ENCODE data around the gene NTNG1. TPM values are rescaled to one million over a fixed set of nuclear protein-coding genes. Genes with fewer than 3 reads are reported as not detected.

Gene NTNG1
- total RNA-seq, 1 experiment from 2014 or later = 1.5 TPM

- Histone ChIP-seq H3K27me3 (ENCODE audit: insufficient read depth, low read length) (no peaks in the 10 kb centered on the region), H3T11ph (ENCODE audit: low read length) (no peak overlapping the region), H2BK5ac (ENCODE audit: insufficient read length, low read length) (no peak overlapping the region)
Observed at GRCh38 chr1:107451715-107452114, 310.9 kb downstream of the NTNG1 start.

More at GRCh38 chr1:107451715-107452114, 310.9 kb downstream of the NTNG1 start:
- H3K79me1 ChIP-seq (ENCODE audit: insufficient read depth, low read depth, low read length, poor library complexity, severe bottlenecking) = no peaks in the 10 kb centered on the region
- Mint-ChIP-seq H3K4me1 (peaks cover 20 to 24% of the 10 kb centered on the region in 2 experiments), H3K36me3 (ENCODE audit: insufficient read depth in 1 of 3, low read depth in 3 of 3) (peaks cover 0 to 9% (median 0%) of the 10 kb centered on the region in 3 experiments; a peak in 1 of 7 replicates), H3K27ac (no peak overlapping the region), H3K4me3 (no peak overlapping the region), H3K27me3 (ENCODE audit: low read depth) (no peaks in the 10 kb centered on the region), H3K9me3 (peaks cover 0 to 3% of the 10 kb centered on the region in 2 experiments; a peak in 1 of 5 replicates)
- H3K23me2 ChIP-seq (ENCODE audit: insufficient read length, low read depth, low read length, poor library complexity, severe bottlenecking) = no peaks in the 10 kb centered on the region
- H3K79me2 ChIP-seq (ENCODE audit: insufficient read depth, low read length) = no peaks in the 10 kb centered on the region
- no peak overlapping the region for H3K18ac ChIP-seq (ENCODE audit: insufficient read length, low read depth, low read length)
- H2BK20ac ChIP-seq (ENCODE audit: low read depth, low read length, poor library complexity, severe bottlenecking) = no peak overlapping the region
- peaks cover 2% of the 10 kb centered on the region; the same call in 1 of the 2 replicates for H3K4me1 ChIP-seq (ENCODE audit: insufficient read depth, low read length)
- H4K91ac ChIP-seq (ENCODE audit: insufficient read length, low read depth, low read length) = no peak overlapping the region
- H4K8ac ChIP-seq (replicated peaks; ENCODE audit: insufficient read length, low read depth, low read length) = no peak overlapping the region
- no peak overlapping the region for H4K5ac ChIP-seq (ENCODE audit: insufficient read length, low read depth, low read length)
- no peak overlapping the region for H3K27ac ChIP-seq (ENCODE audit: insufficient read length, low read depth, low read length)
- no peak overlapping the region for H3K14ac ChIP-seq (ENCODE audit: insufficient read depth, low read length)
- no peak for TF ChIP-seq CTCF (conservative IDR thresholded peaks at IDR 0.05)
- no peak overlapping the region for H3K56ac ChIP-seq (ENCODE audit: insufficient read length, low read depth, low read length)
- no peak overlapping the region for H2BK15ac ChIP-seq (ENCODE audit: low read depth, low read length)
- H2BK120ac ChIP-seq (ENCODE audit: low read depth, low read length, poor library complexity, severe bottlenecking) = no peak overlapping the region
- H3K4ac ChIP-seq (ENCODE audit: low read depth, low read length) = no peak overlapping the region
- no peak for DNase-seq
- no peak overlapping the region for H2BK12ac ChIP-seq (ENCODE audit: insufficient read length, low read depth, low read length)
- no peak overlapping the region for H3K9ac ChIP-seq (ENCODE audit: extremely low read depth, insufficient read length, low read length)
- no CpG with 5 or more reads among the region's 2 CpGs for WGBS (ENCODE audit: extremely low coverage, insufficient read length, low lambda C conversion rate)
- H3K9me3 ChIP-seq (ENCODE audit: control insufficient read depth, low read depth, low read length) = no peaks in the 10 kb centered on the region
- no peak overlapping the region for H3K23ac ChIP-seq (ENCODE audit: insufficient read length, low read depth, low read length)
- H3K4me2 ChIP-seq (ENCODE audit: insufficient read depth, insufficient read length, low read length) = no peak overlapping the region
- no peak overlapping the region for H2AFZ ChIP-seq (ENCODE audit: low read length)
- no peaks in the 10 kb centered on the region for H4K20me1 ChIP-seq (ENCODE audit: control insufficient read depth, insufficient read depth, insufficient read length)
- no peak overlapping the region for H2AK5ac ChIP-seq (ENCODE audit: insufficient read length, low read length)
